Measurements from ENCODE around the gene TAGLN.

Gene TAGLN

DNA sequence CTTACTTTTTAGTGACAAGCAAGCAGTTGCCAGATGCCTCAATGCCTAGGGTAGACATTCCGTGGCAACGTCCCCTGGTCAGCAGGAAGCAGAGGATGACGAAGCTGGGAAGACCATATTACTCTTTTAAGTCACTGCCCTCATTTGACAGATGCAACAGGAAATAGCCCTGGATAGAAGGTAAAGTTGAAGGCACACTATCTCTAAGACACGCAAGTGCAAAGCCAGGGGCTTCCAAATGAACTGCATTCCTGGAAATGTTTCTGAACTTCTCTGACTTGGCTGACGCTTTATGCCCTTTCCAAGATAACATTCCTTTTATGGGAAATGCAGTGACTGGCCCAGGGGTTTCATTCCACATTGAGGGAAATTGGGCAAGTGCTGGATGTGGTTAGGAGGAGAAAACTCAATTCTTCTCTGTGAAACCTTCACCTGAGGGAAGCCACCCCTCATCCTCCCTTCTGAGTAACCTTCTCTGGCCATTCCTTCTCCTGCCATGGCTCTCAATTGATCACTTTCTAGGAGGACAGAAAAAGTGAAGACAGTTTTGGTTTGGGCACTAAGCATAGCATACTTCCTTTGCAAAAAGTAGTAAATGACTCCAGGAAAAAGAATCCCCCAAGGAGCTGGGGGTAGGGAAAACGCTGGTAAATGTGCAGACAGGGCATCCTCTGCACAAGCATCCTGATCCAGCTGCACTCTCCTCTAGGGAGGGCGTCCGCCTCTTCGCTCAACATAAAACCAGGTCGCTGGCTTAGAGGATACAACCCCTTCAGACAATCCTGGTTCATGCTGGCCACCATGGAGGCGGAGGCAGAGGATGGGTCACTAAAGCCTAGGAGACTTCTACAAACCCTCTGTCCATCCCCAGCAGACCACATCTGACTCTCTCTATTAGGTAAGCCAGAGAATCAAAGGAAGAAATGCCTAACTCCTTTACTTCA, 18.2 kb downstream of the TAGLN start:
- DNase-seq = no peak

DNA sequence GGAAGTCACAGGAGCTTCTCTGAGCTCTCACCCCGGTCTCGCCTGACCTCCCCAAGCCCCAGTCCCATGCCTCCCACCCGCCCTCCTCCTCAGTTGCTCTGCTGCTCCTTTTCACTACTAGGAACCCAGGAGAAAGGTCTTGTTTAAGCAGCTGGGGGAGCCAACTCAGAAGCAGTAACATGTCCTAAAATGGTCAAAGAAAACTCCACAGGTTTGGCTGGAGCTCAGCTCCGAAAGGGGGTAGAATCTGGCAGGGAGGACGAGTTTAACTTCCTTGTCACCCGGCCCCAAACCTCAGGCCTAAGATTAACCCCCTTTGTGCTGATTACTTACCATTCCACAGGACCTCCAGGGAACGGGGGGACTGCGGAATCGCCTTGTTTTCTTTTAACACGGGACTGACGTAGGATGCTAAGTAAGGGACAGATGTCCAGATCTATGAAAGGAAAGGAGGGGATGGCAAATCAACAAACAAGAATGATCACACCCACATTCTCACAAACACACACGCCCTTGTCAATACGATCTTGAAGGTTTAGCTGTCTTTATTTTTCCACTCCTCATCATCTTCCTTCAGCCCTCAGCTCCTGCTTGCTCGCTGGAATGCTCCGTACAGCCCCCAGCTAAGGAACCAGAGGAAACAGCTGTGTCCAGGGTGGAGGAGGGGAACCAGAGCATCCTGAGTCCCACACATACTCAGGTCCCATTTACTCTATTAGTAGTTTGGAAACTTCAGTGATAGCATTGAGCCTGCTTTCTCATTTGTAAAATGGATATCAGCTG, 19.2 kb downstream of the TAGLN start:
- DNase-seq = no peak

DNA sequence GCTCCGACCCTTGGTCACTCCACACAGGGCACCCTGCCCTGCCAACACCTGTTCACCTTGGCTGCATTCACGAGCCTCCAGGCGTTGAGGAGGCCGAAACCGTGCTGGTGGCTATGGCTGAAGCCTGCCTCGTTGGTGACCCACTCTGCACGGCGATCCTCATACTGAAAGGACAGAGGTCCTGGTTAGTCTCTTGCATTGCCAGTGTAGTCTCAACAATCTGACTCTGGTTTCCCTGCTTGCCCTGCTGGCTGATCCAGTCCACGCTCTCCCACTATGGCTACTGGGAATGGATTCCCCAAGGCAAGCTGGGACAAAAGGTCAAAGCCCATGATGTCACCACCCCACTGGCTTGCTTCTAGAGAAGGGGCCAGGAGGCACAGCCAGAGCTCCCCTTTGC, 19.8 kb downstream of the TAGLN start:
- DNase-seq = no peak

DNA sequence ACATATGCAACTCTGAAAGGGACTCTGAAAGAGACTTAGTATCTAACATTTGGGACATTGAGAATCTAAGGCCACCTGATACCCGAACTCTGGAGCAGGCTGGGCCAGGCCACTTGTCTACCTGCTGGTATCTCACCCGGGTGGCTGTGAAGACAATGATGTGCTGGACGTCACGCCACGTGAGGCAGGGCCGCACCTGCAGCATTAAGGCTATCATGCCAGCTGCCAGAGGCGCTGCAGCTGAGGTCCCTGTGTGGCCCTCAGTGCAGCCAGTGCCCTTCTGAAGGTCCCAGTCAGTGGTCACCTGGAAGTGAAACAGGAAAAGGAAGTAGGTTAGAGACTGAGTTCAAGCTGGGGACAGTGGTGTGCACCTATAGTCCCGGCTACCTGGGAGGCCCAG, 20.3 kb downstream of the TAGLN start:
- no peak for DNase-seq

DNA sequence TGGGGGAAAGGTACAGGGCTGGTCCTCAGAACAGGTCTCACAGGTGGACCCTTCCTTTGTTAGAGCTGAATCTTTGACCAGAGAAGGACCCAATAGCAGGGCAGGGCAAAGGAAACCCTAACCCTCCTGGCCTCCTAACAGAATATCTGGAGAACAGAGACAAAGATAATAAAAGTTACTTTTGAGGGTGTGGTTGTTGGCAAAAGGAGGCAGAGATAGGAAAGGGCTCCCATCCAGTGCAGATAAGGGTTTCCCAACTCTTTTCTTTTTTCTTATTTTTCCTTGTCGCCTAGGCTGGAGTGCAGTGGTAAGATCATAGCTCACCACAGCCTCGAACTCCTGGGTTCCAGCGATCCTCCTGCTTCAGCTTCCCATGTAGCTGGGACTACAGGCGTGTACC, 20.8 kb downstream of the TAGLN start:
- no peak for DNase-seq

DNA sequence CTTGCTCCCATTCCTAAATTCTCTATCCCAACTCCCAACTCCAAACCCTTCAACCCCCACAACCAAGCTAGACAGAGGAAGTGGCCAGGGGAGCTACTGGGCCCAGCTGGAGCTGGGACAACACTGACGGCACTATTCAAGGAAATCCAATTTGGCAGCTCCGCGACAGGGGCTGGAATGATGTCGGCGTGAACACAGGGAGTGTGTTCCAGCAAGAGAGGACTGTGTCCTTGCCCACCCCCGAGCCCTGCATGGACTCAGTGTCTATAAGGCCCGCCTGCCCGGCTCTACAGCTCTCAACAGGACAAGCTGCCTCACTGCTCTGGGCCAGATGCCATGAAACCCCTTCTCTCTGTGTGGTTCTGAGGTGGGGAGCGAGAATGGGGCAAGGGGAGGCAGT, 21.4 kb downstream of the TAGLN start:
- DNase-seq = no peak

DNA sequence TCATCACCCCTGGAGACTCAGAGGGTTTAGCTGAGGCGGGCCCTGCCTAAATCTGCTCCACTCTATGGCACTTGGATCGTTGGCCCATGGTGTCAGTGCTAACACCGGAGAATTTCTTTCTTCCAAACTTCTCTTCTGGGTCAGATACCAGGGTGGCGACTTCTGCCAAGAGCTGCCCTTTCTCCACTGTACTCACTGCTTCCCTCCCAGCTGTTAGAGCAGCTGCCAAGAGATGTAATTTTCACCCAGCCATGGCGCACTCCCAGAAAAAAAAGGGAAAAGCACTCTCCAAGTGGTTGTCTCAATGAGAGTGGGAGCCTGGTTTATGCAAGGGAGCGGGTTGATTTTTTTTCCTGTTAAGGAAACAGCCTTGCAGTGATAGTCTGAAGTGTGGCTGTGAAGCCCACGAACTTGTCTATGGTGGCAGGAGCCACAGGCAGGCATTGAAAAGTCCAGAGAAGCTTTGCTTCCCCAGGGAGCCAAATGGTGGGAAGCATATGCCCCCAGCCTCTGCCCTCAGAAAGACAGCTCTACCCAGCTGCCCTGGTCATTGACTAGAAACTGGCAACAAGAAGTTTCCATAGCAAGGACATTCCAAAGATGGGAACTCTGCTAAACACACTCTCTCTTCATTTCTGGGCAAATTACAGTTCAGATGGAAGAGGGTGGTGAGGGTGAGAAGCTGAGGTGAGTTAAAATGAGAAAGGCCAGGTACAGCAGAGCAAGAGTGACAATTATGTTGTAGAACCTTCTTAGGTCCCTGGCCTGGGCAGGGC, 22.0 kb downstream of the TAGLN start:
- DNase-seq = no peak

DNA sequence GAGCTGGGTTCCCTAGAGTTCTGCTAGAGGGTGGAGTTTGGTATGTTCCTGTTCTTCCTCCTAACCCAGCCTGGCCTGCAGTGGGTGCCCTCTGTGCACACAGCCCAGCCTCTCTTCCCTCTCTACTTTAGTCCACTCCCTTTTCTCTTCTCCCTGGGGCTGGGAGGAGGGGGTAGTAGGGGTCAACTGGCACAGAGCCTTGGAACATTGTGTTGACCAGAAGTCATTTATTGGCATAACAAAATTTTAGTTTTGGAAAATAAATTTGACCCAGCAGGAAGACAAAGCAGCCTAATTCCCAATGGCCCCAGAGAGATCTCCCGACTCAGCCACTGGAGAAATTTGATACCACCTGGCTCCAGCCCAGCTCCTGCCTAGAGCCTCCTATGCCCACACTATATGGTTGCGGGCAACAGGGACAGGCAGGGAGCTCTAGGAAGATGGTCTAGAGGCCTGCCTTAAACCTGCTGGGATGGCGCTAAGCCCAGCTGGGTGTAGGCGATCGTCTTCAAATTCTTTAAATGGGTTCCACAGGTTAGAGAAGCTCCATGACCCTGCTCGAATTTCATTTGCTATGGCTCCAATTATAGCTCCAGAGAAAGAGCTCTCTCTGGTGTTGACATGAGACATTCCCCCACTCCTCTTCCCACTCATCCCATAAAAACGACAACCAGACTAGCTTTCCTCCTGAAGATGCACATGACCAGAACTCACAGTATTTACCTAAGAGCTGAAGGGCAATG, 22.8 kb downstream of the TAGLN start:
- DNase-seq = no peak

DNA sequence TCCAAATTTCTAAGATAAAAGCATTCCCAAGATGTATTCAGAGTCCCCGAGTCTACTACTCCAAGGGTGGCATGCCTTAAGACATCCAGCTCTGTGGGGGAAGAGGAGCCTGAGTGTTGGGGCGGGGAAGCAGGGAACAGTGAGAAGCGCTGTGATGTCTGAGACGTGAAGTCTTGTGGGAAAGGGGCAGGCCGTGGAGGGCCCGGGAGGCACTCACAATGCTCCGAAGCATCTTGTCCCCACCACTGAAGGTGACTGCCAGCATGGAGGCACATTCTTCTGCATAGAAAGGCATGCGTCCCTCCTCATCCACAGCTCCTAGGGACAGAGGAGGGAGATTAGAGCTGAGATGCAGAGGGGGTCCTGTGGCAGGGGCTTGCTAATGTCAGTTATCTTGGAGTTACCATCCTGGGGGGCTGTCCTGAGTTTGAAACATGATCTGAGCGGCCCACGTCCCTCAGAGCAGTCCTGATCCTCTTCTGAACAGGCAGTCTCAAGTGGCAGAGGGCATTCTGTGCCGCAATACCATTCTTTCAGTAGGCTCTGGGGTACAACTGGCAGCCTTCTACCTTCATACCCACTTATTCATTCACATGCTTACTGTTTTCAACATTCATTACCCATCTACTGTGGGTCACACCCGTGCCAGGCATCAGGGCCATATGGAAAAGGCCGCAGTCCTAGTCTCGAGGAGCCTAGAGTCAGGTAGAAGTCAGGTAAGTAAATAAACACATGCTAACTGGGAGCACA, 24.0 kb downstream of the TAGLN start:
- DNase-seq = no peak

DNA sequence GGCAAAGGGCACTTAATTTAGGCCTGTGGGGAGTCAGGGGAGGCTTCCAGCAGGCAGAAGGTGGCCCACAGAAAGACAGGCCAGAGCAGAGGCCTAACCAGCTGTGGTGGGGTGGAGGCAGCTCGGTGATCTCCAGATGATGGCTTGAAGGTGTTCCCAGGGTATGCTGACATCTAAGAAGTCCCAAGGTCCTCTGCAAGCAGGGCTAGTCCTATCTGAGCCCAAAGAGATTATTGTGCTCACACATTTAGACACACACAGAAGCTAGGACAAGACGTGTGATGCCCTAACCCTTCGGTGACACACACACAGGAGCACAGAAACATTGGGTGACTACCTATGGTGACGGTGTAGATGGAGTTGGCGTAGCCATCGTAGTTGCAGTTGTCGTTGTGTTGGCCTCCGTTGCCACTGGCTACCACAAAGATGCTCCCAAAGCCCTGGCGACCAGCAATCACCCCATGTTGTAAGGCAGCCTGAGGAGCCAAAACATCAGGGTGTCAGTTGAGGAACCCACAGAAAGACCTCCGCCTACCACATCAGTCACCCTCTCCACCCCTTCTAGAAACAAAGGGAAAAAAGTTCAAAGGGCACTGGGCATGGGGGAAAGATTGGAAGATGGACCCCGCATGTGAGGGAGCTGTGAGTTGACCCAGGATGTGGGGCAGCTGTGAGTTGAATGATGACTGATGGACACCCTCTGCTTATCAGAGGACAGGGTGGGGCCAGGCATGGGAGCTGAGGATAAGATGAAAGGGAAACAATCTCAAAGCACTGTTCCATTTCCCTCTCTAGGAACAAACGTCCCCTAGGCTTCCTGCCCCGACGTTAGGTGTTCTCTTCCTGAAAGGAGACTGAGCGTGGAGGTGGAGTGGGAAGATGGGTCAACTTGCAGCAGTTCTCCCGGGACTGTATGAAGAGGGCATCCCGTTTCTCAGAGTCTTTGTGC, 24.8 kb downstream of the TAGLN start:
- DNase-seq = no peak

DNA sequence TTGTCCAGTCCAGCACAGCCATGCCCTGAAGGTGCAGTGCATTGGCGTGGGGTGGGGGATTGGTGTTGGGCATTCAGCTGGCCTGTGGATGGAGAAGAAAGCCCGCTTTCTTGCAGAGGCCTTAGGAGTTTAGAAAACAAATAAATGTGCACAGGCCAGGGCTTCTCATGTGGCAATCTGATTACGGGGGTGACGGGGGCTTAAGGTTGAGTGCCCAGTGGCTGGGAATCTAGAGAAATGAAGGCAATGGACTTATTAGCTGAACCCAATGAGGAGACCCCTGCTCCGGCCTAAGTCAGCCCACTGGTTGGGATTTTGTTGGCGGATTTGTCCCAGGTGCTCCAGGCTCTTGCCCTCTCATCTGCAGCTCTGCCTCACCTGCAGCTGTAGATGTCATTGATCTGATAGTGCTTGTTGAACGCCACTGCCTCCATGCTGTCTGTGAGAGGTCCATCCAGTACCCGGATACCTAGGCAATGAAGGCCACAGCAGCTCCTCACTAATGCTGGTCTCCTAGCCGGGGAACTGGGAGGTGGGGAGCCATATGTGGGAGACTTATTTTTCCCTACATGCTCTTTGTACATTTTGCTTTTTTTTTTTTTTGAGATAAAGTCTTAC, 26.5 kb downstream of the TAGLN start:
- no peak for DNase-seq

DNA sequence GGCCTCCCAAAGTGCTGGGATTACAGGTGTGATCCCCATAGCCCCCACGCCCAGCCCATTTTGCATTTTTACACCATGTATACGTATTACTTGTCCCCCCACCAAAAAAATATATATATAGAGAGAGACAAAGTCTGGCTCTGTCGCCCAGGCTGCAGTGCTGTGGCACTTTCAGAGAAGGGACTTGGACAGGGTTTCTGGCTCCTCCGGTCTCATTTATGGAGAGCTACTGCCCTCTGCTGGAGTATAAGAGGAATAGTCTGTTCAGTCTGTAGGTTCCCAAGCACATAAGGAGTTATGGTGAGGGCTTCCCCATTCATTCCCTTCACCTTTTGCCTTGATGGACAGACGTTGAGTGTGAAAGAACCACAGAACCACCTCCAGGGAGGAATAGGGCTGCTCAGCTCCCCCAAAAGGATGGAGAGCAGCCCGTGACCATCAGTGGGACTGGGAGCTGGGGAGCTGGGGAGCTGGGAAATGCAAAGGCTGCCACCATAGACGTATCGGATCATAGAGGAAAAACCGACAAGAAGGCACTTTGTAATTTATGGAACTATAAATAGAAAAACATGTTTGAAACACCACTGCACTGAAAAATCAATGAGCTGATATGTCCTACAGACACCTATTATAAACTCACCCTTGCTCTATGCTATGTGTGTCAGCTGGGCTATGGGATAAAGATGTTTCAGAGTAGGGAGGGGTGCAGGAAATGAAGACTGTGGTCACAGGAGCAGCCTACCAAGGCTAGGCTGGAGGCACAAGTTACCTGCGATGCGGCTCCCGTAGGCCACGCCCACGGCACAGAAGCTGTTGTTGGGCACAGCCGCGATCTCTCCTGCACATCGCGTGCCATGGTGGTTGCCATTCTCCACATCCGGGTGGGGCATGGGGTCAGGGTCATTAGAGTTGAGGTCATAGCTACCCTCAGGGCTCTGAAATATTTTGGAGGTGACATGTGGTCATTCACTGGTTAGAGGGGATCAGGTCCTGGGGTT, 27.5 kb downstream of the TAGLN start:
- DNase-seq = no peak

DNA sequence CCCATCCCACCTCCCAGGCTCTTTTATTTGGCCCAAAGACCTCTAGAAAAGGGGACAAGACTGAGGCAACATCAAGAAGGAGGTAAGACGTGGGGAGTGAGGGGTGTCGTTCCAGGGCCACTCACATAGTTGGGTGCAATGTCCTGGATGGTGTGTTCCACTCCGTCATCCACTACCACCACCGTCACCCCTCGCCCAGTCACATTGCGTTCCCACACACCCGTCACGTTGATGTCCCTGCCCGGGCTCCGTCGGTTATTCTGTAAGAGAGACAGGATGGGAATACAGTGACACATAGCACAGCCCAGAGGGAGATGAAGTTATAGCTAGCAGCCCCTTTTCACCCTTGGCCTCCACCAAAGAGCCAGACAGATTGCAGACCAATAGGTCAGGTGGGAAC, 28.9 kb downstream of the TAGLN start:
- no peak for DNase-seq

DNA sequence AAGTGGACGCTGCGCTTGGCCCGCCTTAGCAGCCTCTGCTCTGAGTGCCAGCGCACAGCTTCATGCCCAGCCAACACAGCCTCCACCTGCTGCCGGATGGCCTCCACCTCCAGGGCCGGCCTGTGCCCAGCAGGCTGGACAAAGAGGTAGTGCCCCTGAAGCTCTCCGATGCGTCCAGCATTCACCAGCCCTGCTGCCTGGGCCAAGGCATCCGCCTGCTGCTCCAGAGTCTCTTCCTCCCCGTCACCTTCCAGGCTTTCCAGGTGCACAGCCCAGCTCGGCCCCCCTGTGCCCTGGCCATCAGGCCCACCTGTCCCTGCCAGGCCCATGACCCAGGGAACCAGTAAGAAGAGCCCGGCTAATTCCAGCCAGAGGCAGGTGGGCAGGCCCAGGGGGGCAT, 30.2 kb downstream of the TAGLN start:
- no peak for DNase-seq

DNA sequence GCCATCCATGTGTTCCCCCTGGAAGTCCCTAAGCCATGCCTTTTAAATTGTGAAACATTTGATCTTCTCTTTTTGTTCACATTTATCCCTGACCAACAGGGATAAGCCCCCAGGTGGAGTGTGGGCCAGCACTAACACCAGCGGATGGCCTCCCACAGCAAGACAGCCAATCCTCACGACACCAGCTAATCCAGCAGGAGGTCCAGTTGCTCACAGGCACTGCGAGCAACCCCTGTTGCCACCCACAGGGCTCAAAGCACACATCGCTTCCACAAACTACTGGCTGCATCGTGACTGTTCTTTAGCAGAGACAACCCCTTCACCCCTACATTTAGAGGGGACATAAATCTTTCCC, 30.7 kb downstream of the TAGLN start:
- DNase-seq = no peak

DNA sequence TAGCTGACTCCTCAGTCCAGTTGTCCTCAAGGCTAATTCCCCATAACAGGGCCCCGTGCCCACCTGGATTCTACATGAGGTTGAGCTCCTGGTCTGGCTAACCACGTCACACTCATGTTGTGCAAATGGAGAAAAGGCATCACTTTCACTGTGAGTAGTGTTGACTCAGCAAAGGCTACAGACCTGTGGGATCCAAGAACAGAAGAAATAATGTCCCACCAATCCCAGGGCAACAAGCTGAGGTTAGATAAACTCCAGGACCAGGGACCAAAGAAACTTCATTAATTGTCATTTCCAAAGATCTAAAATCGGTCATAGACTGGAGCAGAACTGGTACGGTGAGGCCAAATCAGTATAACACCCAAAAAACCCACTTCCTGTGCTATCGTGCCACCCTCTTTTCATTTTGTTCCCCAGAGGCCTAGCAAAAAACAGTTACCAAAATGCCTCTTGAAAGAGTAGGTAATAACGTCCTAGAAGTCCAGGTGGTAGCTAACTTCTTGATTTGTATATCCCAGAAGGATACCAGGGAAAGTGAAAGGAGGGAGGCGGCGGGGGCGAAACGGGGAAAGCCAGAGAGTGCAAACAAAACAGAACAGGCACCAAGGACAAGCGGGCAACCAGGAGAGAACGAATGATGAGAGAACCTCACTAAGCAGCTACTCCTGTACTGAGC, 31.3 kb downstream of the TAGLN start:
- peak; percentile 82 for DNase-seq

DNA sequence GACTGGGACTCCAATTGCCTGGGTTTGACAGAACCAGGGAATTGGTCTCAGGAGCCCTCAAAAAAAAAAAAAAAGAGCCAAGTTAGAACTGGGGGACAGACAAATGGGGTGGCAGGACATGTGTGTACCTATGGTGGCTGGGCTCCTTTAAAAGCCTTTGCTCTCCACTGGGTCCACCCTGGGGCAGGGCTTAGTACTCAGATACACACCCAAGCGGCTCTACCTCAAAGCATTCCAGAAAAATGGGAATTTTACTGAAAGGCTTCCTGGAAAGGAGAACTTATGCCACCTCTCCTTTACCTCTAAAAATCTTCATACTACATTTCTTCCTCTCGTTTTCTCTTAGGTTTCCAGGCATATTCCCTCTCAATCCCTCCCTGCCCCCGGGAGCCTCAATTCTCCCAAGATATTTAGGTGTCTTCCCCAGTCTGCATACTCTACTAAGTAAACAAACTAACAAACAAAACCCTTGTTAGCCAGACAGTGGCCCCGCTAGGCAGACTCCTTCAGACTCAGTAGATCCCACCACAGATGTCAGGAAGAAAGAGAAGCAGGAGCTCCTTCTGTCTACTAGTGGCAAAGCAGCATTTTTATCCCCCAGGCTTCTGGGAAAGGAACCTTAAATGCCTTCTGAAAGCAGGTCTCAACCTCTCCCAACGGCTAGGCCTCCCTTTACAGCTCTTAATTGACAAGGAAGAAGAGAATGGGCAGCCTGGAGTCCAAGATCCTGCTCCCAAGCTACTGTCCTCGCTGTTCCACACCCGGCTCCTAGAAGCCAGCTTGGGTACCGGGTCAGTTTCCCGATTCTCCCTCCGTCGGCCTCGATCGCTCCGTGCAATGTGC, 32.0 kb downstream of the TAGLN start:
- no peak for DNase-seq

DNA sequence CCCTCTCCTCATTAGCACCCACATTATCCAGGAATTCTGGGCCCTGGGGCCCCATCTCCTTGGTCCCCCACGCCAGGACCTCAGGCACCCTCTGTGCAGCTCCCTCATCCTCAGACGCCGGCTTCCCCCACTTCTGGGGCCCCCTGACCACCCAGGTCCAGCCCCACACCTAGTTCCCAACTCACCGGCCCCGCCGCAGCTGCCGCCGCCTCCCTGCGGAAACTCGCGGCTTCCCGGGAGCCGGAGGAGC, 32.6 kb downstream of the TAGLN start, which contains the start of gene PCSK7:
Gene PCSK7 (minus strand): TSS at position 232 of the 250 bp plus-strand sequence. CDS start 2,229 bp downstream, outside the sequence.
- peak; percentile 87 for DNase-seq
